Endothelial cell of umbilical vein (primary cell): ENCODE measurements around the gene LMBR1L.

Experiments used
- CTCF ChIP-seq, 2 donors: IDR thresholded peaks; 1 replicate in 1 of 2; 2 replicates in 1 of 2; pipeline ENCODE4 v1.5.1; 2011; ENCODE audit warnings: low read length in 2 of 2, mild to moderate bottlenecking in 2 of 2, moderate library complexity in 2 of 2, control low read depth in 1 of 2, inconsistent platforms in 1 of 2, low read depth in 1 of 2; ENCODE audit not compliant: insufficient read depth in 1 of 2; ENCODE audit errors: extremely low read depth in 1 of 2
- MYC ChIP-seq: IDR thresholded peaks from one replicate; pipeline ENCODE4 v1.6.1; 2011; ENCODE audit warnings: mild to moderate bottlenecking, low read depth, low read length

DNA sequence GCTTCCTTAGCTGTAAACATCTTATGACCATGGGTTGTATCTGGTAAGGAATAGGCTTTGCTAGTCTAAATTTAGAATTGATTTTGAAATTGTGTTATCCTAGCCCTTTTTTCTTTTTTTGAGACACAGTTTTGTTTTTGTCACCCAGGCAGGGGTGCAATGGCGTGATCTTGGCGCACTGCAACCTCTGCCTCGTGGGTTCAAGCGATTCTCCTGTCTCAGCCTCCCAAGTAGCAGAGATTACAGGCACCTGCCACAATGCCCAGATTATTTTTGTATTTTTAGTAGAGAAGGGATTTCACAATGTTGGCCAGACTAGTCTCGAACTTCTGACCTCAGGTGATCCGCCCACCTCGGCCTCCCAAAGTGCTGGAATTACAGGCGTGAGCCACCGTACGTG is 22.9 kb upstream of the LMBR1L start:
- TF ChIP-seq MYC = no peak
- TF ChIP-seq CTCF (IDR thresholded peaks at IDR 0.05; ENCODE audit: extremely low read depth in 1 of 2, insufficient read depth in 1 of 2, low read depth in 1 of 2, low read length in 2 of 2) = no peak
